ENCODE data around the gene TXNIP.

GRCh38 chr1:145999321-146000024 lies 3.1 kb upstream of the TXNIP start:
- TF ChIP-seq EZH2 (IDR thresholded peaks at IDR 0.05; ENCODE audit: borderline replicate concordance) = no peak
- no peak for TF ChIP-seq CTCF (IDR thresholded peaks at IDR 0.05; ENCODE audit: poor library complexity)

Data from hepatocyte (in vitro differentiated cells).